Left lobe of liver (tissue), 2 donors: ENCODE data around the gene RFX3. TPM values are rescaled to one million over a fixed set of nuclear protein-coding genes. Genes with fewer than 3 reads are reported as not detected.

Experiments used
- ATAC-seq: fragments of 200-7000 bp; cut with Tn5 transposase; one replicate; pipeline ENCODE4 v1.9.1; 2020; ENCODE audit warnings: mild to moderate bottlenecking, moderate library complexity
- DNase-seq: peaks from one replicate; pipeline ENCODE4 v3.0.0-alpha.2; 2020; ENCODE audit warnings: low spot score
- total RNA-seq: library from RNA; stranded (reverse); gene quantifications from one replicate; pipeline ENCODE4 v1.2.1, GENCODE V29; 2021
- donor health status: DM: no; HTN: no; CAD: no; lungs with moderate emphysema.
- donor health status: DM: no; HTN: yes; CAD: no.

RFX3 gene
- total RNA-seq, 1 donor from 2014 or later: 2.6 TPM

DNA sequence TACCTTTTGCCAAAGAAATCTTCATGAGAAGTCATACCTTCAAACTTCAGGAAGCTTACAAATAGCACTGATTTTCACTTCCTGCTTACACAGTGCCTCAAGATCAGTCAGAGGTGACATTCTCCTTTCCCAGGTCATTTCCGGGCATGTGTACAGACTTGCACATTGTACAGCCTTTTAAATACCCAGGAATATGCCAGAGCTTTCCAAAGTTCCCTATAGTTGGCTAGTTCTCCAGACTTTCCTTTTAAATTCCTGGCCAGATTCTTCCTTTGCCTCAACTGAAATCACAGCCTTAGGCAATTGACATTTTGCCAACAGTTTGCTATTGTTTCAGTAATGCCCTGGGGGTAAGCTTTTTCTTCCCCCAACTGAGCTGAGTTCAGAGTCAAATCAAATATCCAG is 47.2 kb downstream of the RFX3 start:
- no peak for ATAC-seq
- no peak for DNase-seq

DNA sequence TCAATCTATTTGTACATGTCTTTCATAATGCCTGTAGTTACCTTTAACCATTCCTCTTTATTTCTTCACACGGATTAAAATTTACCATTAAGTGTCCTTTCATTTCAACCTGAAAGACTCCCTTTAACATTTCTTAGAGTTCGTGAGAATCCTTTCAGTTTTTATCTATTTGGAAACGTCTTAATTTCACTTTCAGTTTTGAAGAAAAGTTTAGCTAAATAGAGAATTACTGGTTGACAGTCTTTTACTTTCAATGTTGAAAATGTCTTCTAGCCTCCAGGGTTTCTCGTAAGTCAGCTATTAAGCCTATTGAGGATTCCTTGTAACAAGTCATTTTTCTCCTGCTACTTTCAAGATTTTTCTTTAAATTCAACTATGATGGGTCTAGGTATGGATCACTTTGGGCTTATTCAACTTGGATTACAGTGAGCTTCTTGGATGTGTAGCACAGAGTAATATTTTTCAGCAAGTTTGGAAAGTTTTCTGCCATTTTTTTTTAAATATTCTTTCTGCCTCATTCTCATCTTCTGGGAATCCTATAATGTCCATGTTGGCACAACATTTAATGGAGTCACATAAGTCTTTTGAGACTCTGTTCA is 48.5 kb downstream of the RFX3 start:
- DNase-seq: no peak
- peak; percentile 60 for ATAC-seq

DNA sequence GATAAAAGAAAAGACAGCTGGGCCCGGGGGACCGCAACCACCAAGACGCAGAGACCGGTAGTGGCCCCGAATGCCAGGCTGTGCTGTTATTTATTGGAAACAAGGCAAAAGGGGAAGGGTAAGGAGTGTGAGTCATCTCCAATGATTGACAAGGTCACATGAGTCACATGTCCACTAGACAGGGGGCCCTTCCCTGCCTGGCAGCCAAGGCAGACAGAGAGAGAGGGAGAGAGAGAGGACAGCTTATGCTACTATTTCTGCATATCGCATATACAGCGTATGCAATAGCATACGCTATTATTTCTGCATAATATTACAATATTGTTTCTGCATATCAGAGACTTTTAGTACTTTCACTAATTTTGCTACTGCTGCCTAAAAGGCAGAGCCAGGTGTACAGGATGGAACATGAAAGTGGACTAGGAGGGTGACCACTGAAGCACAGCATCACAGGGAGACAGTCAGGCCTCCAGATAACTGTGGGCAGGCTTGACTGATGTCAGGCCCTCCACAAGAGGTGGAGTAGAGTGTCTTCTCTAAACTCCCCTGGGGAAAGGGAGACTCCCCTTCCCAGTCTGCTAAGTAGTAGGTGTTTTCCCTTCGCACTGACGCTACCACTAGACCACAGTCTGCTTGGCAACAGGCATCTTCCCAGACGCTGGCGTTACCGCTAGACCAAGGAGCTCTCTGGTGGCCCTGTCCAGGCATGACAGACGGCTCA is 50.3 kb downstream of the RFX3 start:
- no peak for DNase-seq
- no peak for ATAC-seq

DNA sequence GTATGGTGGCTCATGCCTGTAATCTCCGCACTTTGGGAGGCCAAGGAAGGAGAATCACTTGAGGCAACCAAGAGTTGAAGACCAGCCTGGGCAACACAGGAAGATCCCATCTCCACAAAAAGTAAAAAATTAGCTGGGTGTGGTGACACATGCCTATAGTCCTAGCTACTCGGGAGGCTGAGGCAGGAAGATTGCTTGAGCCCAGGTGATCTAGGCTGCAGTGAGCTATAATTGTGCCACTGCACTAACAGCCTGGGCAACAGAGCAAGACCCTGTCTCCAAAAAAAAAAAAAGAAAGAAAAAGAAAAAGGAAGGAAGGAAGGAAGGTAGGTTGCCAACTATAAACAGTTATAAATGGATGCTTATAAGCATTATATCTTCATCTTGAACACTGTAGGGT is 51.0 kb downstream of the RFX3 start:
- ATAC-seq (no peak), DNase-seq (no peak)

- DNase-seq: no peak
- no peak for ATAC-seq
These were observed 52.4 kb downstream of the RFX3 start for GRCh38 chr9:3473405-3473804.

DNA sequence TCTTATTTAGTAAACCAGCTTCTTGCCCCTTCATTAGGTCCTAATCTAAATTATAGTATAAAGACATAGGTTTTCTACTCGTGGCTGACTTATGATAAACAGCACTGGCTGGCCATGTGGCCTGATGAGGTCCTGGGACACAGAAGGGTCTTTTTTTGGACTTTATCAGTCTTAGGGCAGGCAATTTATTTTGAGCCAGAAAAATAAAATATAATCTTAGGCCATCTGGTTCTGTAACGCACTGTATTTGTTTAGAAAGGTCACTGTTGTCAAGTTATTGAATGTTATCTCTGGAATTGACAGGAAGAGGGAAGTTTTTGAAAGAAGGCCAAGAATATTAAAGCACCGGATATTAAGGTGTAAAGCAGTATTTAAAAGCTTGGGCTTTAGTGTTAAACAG is 53.9 kb downstream of the RFX3 start:
- DNase-seq (no peak), ATAC-seq (no peak)

GRCh38 chr9:3468421-3469205 is 57.2 kb downstream of the RFX3 start:
- no peak for ATAC-seq
- no peak for DNase-seq

DNA sequence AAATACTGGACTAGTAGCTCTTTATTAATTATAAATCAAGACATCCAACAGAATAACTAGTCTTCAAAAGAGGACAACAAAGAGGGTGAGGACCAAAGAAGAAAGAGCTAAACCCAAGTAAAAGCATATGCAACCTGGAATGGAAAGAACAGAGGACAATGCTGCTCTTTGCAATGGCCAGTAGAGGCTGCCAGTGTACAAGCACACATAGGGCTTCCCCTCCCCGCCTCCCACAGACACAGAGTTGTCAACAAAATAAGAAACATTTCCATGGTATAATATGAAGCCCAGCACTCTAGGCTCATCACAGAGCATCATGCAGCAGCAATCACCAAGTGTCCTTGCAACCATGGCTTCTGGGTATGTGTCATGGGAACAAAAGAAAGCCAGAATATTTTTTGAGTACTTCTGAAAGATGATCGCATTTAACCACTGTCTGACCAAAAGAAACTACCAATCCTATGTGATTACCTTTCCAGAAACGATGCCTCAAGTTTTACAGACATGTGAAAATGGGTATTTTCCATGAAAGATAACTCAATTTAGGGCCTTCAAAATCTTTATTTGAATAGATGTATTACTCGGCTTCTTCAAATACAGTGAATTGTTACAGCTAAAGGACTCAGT is 58.1 kb downstream of the RFX3 start:
- ATAC-seq: peak; percentile 100
- peak; percentile 57 for DNase-seq

DNA sequence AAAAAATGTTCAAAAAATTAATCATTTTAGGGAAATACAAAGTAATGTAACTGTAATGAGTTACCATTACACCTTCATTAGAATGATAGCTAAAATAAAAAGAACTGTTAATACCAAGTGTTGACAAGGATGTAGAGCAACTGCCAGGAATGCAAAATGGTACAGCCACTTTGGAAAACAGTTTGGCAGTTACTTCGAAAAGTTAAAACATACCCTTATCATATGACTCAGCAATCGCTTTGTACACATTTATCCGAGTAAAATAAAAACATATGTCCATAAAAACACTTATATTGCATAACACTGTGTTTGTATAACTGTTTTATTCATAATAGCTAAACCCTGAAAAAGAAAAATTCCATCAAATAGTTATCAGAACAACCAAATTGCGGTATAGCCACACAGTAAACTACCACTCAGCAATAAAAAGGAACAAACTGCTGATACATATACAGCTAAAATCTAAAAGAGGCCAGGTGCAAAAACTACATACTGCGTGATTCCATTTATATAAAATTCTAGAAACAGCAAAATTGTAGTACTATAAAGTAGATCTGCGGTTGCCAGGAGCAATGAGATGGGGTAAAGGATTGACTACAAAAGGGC is 61.7 kb downstream of the RFX3 start:
- ATAC-seq (no peak), DNase-seq (no peak)

DNA sequence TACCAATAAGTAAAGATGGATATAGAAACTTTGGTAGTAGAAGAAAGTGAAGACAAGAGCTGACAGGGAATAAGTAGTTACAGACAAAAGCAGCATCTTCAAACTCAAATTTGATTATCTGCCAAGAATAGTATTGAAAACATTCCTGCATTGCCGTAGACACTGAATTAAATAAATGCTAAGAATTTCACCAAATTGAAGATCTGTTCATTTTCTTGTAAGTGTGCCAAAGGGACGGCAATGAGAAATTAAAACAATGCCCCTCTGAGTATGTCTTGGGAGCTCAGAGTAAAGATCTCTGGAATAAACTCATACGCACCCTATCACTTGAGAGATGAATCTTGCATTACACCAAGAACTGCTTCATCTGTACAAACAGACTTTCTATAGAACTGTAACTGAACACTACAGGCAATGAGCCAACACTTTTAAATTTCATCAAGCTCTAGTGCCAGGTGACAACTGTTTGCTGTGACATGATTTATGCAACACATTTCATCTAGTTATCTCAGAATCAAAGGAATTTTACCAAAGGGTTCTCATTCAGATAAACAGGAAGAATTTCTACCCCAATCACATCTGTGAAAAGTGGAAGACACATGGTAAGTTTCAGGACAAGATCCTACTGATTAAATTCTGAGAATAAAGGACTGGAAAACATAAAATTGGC is 66.9 kb downstream of the RFX3 start:
- DNase-seq (no peak), ATAC-seq (no peak)

GRCh38 chr9:3457175-3457574 is 68.6 kb downstream of the RFX3 start:
- ATAC-seq: no peak
- DNase-seq: no peak

DNA sequence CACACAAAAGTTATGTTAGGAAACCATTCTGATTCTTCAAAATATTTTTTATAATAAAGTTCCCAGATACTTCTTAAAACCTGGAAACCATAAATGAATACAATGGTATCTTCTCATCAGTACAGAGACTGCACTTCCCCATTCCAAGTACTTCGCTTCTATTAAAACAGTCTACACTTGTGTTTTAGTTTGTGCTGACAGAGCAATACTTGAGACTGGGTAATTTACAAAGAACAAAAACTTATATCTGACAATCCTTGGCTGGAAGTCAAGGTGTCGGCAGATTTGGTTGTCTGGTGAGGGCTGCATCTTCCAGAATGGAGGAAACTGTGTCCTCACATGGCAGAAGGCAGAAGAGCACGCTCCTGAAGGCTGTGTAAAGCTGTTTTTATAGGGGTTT is 70.1 kb downstream of the RFX3 start:
- no peak for DNase-seq
- no peak for ATAC-seq

GRCh38 chr9:3455094-3455493 is 70.7 kb downstream of the RFX3 start:
- no peak for DNase-seq
- no peak for ATAC-seq

DNA sequence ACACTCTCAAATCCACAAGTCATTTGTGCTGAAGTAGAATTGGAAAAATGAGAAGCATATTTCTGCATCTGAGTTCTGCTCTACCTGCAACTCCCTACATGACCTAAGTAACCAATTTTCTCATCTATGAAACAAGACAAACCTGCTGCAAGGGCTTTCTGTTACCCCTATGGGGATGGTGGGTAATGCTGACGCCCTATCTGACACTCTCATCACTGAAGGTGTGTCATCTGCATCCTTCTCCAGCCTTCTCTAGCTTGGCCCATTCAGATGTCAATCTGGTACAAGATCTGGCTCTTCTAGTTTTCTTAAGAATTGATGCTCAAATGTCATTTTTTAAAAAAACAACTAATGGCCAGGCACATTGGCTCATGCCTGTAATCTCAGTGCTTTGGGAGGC is 73.8 kb downstream of the RFX3 start:
- no peak for DNase-seq
- no peak for ATAC-seq

DNA sequence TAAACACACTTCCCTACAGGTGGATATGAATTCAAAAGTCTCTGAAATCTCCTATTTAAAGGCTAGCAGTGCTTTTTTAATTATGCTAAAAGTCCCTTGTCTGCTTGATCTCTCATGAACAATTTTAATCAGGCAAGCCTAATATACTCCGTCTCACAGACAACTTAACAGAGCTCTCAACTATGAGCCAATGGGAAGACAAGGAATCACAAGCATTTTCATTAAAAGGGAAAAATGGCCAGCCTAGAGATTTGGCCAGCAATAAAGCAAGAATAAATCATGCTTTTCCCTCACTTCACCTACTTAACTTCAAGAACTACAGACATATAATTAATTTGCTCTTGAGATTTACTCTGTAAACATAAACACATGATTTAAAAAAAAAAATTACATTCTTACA is 78.0 kb downstream of the RFX3 start:
- no peak for ATAC-seq

GRCh38 chr9:3447143-3447542 is 78.7 kb downstream of the RFX3 start:
- DNase-seq: no peak
- ATAC-seq: no peak

More for the DNA sequence above, 78.0 kb downstream of the RFX3 start:
- DNase-seq: no peak

- DNase-seq (no peak), ATAC-seq (no peak)
These were observed 79.5 kb downstream of the RFX3 start for GRCh38 chr9:3446313-3446712.

DNA sequence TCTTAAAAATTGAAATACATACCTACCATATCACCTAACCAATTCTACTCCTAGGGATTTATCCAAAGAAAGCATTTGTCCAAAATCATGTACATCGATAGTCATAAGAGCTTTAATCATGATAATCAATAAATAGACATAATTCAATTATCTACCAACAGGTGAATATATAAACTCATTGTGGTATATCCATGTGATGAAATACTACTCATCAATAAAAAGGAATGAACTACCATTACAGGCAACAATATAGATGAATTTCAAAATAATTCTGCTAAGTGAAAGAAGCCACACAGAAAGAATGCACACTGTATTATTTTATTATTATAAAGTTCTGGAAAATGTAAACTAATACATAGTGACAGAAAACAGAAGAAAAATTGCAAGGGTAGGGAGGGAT is 81.8 kb downstream of the RFX3 start:
- DNase-seq (no peak), ATAC-seq (no peak)

DNA sequence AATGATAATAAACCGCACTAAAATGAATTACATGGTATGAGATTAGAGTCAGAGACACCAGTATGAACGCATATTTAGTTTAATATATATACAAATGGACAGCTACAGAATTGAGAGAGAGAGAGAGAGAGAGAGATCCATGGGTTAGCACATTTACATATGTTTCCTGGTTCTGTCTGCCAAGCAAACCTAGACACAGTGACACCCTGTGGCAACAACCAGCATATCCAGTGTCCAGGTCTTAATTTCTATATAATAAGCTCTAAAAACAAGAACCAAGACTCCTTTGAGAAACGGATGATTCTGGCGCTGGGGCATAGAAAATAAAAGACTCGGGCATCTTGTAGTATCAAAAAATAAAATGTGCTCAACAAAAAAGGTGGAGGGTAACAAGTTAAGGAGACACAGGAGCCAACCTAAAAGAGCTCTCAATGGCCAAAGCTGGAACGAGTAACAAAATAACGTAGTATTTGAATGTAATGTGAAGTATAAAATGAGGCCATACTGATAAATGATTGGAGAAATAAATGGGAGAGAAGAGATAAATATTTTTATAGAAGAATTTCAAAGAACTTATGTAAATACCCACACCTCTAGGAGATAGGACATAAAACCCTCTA is 84.5 kb downstream of the RFX3 start:
- DNase-seq: peak; percentile 54
- ATAC-seq: peak; percentile 94
